DND-41 (cell line): ENCODE data around the gene ZNF281.

Experiments used
- CTCF ChIP-seq: IDR thresholded peaks from 2 replicates; pipeline ENCODE4 v1.5.1; 2012; ENCODE audit warnings: borderline replicate concordance, low read length, moderate library complexity, mild to moderate bottlenecking; ENCODE audit not compliant: poor library complexity, severe bottlenecking; ENCODE audit errors: extremely low read depth
- EZH2 ChIP-seq: IDR thresholded peaks from 3 replicates; pipeline ENCODE4 v1.6.1; 2012; ENCODE audit warnings: borderline replicate concordance, low read depth, mild to moderate bottlenecking, moderate library complexity, low read length, inconsistent platforms; ENCODE audit not compliant: severe bottlenecking

- TF ChIP-seq CTCF (no peak), EZH2 (no peak)
These were observed 45.0 kb downstream of the ZNF281 start for GRCh38 chr1:200364831-200365230.
